Psoas muscle (tissue), 8 donors: ENCODE data around the gene DBP. TPM values are rescaled to one million over a fixed set of nuclear protein-coding genes. Genes with fewer than 3 reads are reported as not detected.

ENCODE experiments used
- ATAC-seq, 4 donors: fragments of 200-7000 bp; cut with Tn5 transposase; one replicate each; pipeline ENCODE4 v1.9.1; 2020; ENCODE audit warnings: moderate library complexity in 3 of 4, mild to moderate bottlenecking in 2 of 4
- DNase-seq, 2 donors: peaks; one replicate each; pipeline ENCODE4 v3.0.0-alpha.2; 2020
- H3K27ac ChIP-seq: fragments of 200-600 bp; one replicate; pipeline ENCODE4 v1.8.0; 2022
- H3K27me3 ChIP-seq, 3 donors: fragments of 200-600 bp in 1 of 3; one replicate each; pipeline versions ENCODE4 v1.6.1 to v1.8.0; 2013 to 2022; ENCODE audit warnings: low read length in 2 of 3, mild to moderate bottlenecking in 2 of 3, moderate library complexity in 1 of 3; ENCODE audit not compliant: insufficient read depth in 3 of 3
- H3K36me3 ChIP-seq, 2 donors: fragments of 200-600 bp in 1 of 2; one replicate each; pipeline versions ENCODE4 v1.6.1 to v1.8.0; 2013 to 2022; ENCODE audit warnings: low read depth in 1 of 2, mild to moderate bottlenecking in 1 of 2, moderate library complexity in 1 of 2; ENCODE audit not compliant: insufficient read depth in 1 of 2
- H3K4me1 ChIP-seq: fragments of 200-600 bp; one replicate; pipeline ENCODE4 v1.8.0; 2022
- H3K4me3 ChIP-seq: fragments of 200-600 bp; one replicate; pipeline ENCODE4 v1.8.0; 2022; ENCODE audit warnings: mild to moderate bottlenecking
- H3K9me3 ChIP-seq: fragments of 200-600 bp; one replicate; pipeline ENCODE4 v1.8.0; 2022
- CTCF ChIP-seq: fragments of 200-600 bp; IDR thresholded peaks from one replicate; pipeline ENCODE4 v1.8.0; 2022; ENCODE audit warnings: antibody characterized with exemption
- WGBS, 3 donors: extraction: QIAGEN DNeasy Blood & Tissue Kit; methylation state at CpG; one replicate each; pipeline versions ENCODE4 v1.1.6 to v1.1.7; 2013; 5-methylcytosine and 5-hydroxymethylcytosine counted together
- intact Hi-C, 2 donors: fragments of 100-400 bp; cut with DNase I; formaldehyde crosslinking; loops; one replicate each; pipeline versions ENCODE4 v1.11.0 to v1.14.2; 2022
- polyA plus RNA-seq, 3 donors: library from polyadenylated mRNA; stranded (reverse); fragments of 200-250 nt; gene quantifications; one replicate each; pipeline ENCODE4 v1.2.3, GENCODE V29; 2013
- total RNA-seq, 4 donors: library from RNA; stranded (reverse); fragmentation: NEBNext Ultra II Directional in 2 of 4; extraction: Animal tissue kit (Norgen Biotek cat#: 25700) in 2 of 4; gene quantifications; one replicate each; pipeline versions ENCODE4 v1.2.1 to v1.2.4, GENCODE V29; 2021 to 2023
- donor health status: healthy with polysubstance abuse.
- donor health status: DM: no; HTN: no; CAD: no; lungs with moderate emphysema.
- donor health status: Bipolar disorder and iron deficiency.
- donor health status: healthy.
- donor health status: DM: yes; HTN: yes; CAD: no.
- donor health status: DM: no; HTN: no; CAD: no.
- donor health status: DM: no; HTN: no; CAD: no.
- donor health status: DM: yes; HTN: yes; CAD: no.

Gene DBP
- total and polyA plus RNA-seq, 7 donors, result 2.8 to 14.5 (median 5.8) TPM

- ATAC-seq (no peak), DNase-seq (no peak)
- H3K27ac ChIP-seq, result no peak overlapping the region
- H3K4me3 ChIP-seq, result no peak overlapping the region
- TF ChIP-seq CTCF, result no peak
- WGBS, 3 donors, result 39 to 41% (median 40%) methylated on average over 6 of the region's 6 CpGs
- intact Hi-C loops, result no loop called here
- no peaks in the 10 kb centered on the region for H3K4me1 ChIP-seq
- H3K27me3 ChIP-seq, result peaks cover 0 to 4% (median 0%) of the 10 kb centered on the region in 3 donors
- no peaks in the 10 kb centered on the region for H3K9me3 ChIP-seq
- H3K36me3 ChIP-seq, result no peaks in the 10 kb centered on the region
Measured at GRCh38 chr19:48595833-48596232, 41.3 kb downstream of the DBP start.

GRCh38 chr19:48595171-48595570, 42.0 kb downstream of the DBP start:
- Histone ChIP-seq H3K27ac (no peak overlapping the region), H3K27me3 (peaks cover 0 to 4% (median 0%) of the 10 kb centered on the region in 3 donors), H3K36me3 (no peaks in the 10 kb centered on the region), H3K9me3 (no peaks in the 10 kb centered on the region), H3K4me3 (no peak overlapping the region), H3K4me1 (no peaks in the 10 kb centered on the region)
- DNase-seq, result no peak
- no peak for ATAC-seq
- intact Hi-C loops, result no loop called here
- WGBS, 3 donors, result 84 to 86% (median 85%) methylated on average over 9 of the region's 9 CpGs
- TF ChIP-seq CTCF, result no peak

GRCh38 chr19:48591021-48591420, 46.2 kb downstream of the DBP start:
- WGBS, 3 donors, result 79 to 86% (median 83%) methylated on average over 5 of the region's 5 CpGs
- ATAC-seq (no peak), DNase-seq (no peak)
- Histone ChIP-seq H3K36me3 (no peaks in the 10 kb centered on the region), H3K9me3 (no peaks in the 10 kb centered on the region), H3K27me3 (no peaks in the 10 kb centered on the region), H3K4me3 (no peak overlapping the region), H3K4me1 (no peaks in the 10 kb centered on the region), H3K27ac (no peak overlapping the region)
- intact Hi-C loops, result no loop called here
- no peak for TF ChIP-seq CTCF

- intact Hi-C loops, result loop anchor here (5.0 to 10.0 kb wide), 3 partner anchors 257 to 274 kb away; partner anchors contain the start of gene EMP3 (in 1 of the 2)
- Histone ChIP-seq H3K27ac (peak overlapping the region; percentile 41), H3K9me3 (no peaks in the 10 kb centered on the region), H3K36me3 (no peaks in the 10 kb centered on the region), H3K27me3 (no peaks in the 10 kb centered on the region), H3K4me1 (peaks cover 4% of the 10 kb centered on the region), H3K4me3 (peak overlapping the region; percentile 60)
- WGBS, 3 donors, result 4 to 5% (median 4%) methylated on average over 35 to 36 of the region's 36 CpGs
- TF ChIP-seq CTCF, result peak; percentile 90
- ATAC-seq, result peak; percentile 81 to 86 (median 85)
- peak; percentile 93 to 95 for DNase-seq
Measured at GRCh38 chr19:48588670-48589401, 48.3 kb downstream of the DBP start.

GRCh38 chr19:48587387-48587786, 49.8 kb downstream of the DBP start:
- H3K27me3 ChIP-seq, result no peaks in the 10 kb centered on the region
- ATAC-seq (no peak), DNase-seq (no peak)
- no peaks in the 10 kb centered on the region for H3K9me3 ChIP-seq
- peaks cover 5% of the 10 kb centered on the region for H3K4me1 ChIP-seq
- intact Hi-C loops, result loop anchor here (2.0 to 10.0 kb wide), 4 partner anchors 99 to 273 kb away; partner anchors contain the start of gene EMP3 (in 1 of the 2)
- TF ChIP-seq CTCF, result no peak
- H3K27ac ChIP-seq, result no peak overlapping the region
- no peaks in the 10 kb centered on the region for H3K36me3 ChIP-seq
- 89 to 98% (median 91%) methylated on average over 3 of the region's 3 CpGs for WGBS, 3 donors
- H3K4me3 ChIP-seq, result no peak overlapping the region
